ENCODE measurements around the gene APBA1.

APBA1 gene

DNA sequence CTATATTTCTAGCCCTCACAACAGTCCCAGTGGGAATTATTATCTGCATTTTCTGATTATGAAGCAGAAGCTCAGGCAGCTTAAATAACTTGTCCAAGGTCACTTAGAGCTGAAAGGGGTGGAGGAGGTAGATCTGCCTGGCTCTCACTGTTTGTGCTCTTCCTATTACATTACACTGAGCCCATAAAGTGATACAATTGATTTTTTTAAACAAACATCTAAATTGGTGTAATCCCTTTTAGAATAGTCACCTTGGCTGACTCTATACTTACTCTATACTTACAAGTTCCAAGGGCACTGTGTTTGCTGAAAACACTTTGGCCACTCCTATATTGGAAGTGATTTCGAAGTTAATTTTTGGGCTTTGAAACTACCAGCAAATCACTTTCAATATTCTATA lies 144.7 kb downstream of the APBA1 start:
- TF ChIP-seq SIN3A (IDR thresholded peaks at IDR 0.05; ENCODE audit: borderline replicate concordance, insufficient read depth, low read length) (no peak), FOXP2 (optimal IDR thresholded peaks at IDR 0.05; ENCODE audit: borderline replicate concordance, extremely low read depth, extremely low read length, insufficient read depth) (no peak), POLR2AphosphoS5 (IDR thresholded peaks at IDR 0.05; ENCODE audit: low read depth, low read length) (no peak), TAF1 (IDR thresholded peaks at IDR 0.05; ENCODE audit: borderline replicate concordance, insufficient read depth, low read length) (no peak)
- TF ChIP-seq, protein P1, sequence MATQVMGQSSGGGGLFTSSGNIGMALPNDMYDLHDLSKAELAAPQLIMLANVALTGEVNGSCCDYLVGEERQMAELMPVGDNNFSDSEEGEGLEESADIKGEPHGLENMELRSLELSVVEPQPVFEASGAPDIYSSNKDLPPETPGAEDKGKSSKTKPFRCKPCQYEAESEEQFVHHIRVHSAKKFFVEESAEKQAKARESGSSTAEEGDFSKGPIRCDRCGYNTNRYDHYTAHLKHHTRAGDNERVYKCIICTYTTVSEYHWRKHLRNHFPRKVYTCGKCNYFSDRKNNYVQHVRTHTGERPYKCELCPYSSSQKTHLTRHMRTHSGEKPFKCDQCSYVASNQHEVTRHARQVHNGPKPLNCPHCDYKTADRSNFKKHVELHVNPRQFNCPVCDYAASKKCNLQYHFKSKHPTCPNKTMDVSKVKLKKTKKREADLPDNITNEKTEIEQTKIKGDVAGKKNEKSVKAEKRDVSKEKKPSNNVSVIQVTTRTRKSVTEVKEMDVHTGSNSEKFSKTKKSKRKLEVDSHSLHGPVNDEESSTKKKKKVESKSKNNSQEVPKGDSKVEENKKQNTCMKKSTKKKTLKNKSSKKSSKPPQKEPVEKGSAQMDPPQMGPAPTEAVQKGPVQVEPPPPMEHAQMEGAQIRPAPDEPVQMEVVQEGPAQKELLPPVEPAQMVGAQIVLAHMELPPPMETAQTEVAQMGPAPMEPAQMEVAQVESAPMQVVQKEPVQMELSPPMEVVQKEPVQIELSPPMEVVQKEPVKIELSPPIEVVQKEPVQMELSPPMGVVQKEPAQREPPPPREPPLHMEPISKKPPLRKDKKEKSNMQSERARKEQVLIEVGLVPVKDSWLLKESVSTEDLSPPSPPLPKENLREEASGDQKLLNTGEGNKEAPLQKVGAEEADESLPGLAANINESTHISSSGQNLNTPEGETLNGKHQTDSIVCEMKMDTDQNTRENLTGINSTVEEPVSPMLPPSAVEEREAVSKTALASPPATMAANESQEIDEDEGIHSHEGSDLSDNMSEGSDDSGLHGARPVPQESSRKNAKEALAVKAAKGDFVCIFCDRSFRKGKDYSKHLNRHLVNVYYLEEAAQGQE (IDR thresholded peaks at IDR 0.05; ENCODE audit: insufficient read depth in 1 of 2, low read depth in 2 of 2, low read length in 2 of 2): no peak

DNA sequence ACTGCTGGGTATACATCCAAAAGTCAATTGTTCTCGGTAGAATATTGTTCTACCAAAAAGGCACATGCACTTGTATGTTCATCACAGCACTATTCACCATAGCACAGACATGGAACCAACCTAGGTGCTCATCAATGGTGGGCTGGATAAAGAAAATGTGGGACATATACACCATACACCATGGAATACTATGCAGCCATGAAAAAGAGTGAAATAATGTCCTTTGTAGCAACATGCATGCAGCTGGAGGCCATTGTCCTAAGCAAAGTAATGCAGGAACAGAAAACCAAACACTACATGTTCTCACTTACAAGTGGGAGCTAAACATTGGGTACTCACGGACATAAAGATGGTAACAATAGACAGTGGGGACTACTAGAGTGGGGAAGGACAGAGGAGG lies 145.5 kb downstream of the APBA1 start:
- TF ChIP-seq FOXP2 (optimal IDR thresholded peaks at IDR 0.05; ENCODE audit: borderline replicate concordance, extremely low read depth, extremely low read length, insufficient read depth) (no peak), TAF1 (IDR thresholded peaks at IDR 0.05; ENCODE audit: borderline replicate concordance, insufficient read depth, low read length) (no peak), SIN3A (IDR thresholded peaks at IDR 0.05; ENCODE audit: borderline replicate concordance, insufficient read depth, low read length) (no peak), POLR2AphosphoS5 (IDR thresholded peaks at IDR 0.05; ENCODE audit: low read depth, low read length) (no peak)
- TF ChIP-seq, protein P1 (IDR thresholded peaks at IDR 0.05; ENCODE audit: insufficient read depth in 1 of 2, low read depth in 2 of 2, low read length in 2 of 2): no peak

DNA sequence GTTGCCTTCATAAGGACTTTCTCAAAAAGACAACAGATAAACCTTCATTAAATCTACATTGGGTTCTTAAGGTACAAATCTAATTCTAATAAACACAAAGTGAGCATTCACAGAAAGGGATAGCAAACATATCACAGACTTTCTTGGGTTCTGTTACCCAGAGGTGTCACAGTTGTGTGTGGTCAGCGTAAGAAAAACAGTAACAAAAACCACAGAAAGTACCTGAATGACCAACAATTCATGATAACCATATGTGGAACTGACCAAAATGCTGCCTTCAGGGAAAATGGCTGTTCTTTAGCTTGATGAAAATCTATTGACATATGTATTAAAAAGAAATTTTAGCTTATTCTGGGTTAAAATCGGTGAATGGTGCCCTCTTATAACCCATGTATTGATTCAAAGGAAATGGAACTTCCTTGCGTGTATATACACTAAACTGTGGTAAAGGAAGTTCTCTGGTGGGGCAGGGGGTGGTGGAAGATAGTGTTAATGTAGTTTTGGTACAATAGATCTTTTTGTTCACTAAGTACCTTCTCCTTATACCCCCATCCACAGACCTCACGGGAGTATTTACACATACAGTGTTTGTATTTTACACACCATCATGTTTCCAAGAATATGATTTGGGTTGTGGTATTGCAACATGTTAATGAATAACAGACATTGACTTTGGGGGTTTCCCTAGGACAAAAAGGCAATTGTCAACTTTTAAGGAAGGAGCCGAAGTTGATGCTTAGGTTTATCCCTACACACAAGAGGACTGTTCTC lies 152.5 kb downstream of the APBA1 start:
- TF ChIP-seq TAF1 (IDR thresholded peaks at IDR 0.05; ENCODE audit: borderline replicate concordance, insufficient read depth, low read length) (no peak), SIN3A (IDR thresholded peaks at IDR 0.05; ENCODE audit: borderline replicate concordance, insufficient read depth, low read length) (no peak), POLR2AphosphoS5 (IDR thresholded peaks at IDR 0.05; ENCODE audit: low read depth, low read length) (no peak), FOXP2 (optimal IDR thresholded peaks at IDR 0.05; ENCODE audit: borderline replicate concordance, extremely low read depth, extremely low read length, insufficient read depth) (no peak)
- TF ChIP-seq, protein P1 (IDR thresholded peaks at IDR 0.05; ENCODE audit: insufficient read depth in 1 of 2, low read depth in 2 of 2, low read length in 2 of 2): no peak

DNA sequence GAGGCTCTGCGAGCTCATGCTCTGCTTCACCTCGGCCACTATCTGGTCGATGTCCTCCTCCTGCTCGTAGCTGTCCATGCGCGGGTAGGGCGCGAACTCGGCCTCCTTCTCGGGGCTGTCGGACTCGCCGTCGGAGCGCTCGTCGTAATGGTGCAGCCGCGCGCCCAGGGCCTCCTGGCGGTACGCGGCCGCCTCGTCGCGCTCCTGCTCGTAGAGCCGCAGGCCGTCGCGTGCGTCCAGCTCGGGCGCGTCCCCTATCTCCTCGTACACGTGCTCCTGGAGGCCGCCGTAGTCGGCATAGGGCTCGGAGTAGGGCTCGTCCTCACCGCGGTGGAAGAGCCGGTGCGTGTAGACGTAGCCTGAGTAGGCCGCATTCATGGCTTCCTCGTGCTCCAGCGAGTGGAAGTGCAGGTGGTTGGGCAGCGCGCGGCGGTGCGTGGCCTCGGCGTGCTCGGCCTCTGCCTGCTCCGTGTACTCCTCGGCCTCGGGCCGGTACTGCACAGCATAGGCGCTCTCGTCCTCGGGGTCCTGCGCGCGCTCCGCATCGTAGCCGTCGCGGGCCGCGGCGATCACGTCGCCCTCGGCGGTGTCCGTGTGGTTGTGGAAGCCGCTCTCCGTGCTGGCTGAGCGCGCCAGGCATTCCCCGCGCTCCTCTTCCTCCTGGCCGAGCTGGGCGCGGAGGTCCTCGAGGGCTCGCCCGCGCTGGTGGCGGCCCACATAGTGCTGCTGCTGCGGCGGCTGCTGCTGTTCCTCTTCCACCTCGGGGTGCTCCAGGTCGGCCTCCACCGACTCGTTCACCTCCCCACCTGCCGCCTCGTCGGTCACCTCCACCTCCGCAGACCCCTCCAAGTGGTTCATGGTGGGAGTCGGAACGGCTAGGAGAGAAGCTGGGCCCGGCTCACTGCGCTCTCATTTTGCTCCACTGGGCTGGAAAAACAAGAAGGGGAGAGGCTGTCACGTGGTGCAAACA lies 155.5 kb downstream of the APBA1 start:
- TF ChIP-seq POLR2AphosphoS5 (IDR thresholded peaks at IDR 0.05; ENCODE audit: low read depth, low read length) (no peak), TAF1 (IDR thresholded peaks at IDR 0.05; ENCODE audit: borderline replicate concordance, insufficient read depth, low read length) (no peak), SIN3A (IDR thresholded peaks at IDR 0.05; ENCODE audit: borderline replicate concordance, insufficient read depth, low read length) (no peak), FOXP2 (optimal IDR thresholded peaks at IDR 0.05; ENCODE audit: borderline replicate concordance, extremely low read depth, extremely low read length, insufficient read depth) (no peak)
- TF ChIP-seq, protein P1 (IDR thresholded peaks at IDR 0.05; ENCODE audit: insufficient read depth in 1 of 2, low read depth in 2 of 2, low read length in 2 of 2): no peak

Measured in PFSK-1 (cell line).